COLO668 (cell line): ENCODE data around the gene PIK3R2.
"Not testable (repeated sequence)": the region's sequence is repeated elsewhere in the genome, so short reads cannot be mapped to it uniquely, and the experiment has no call there.

Source experiments
- DNase-seq: peaks from one replicate; lab custom pipeline; 2025; ENCODE audit not compliant: unreplicated experiment; lab: John Stamatoyannopoulos, UW

PIK3R2 gene

DNA sequence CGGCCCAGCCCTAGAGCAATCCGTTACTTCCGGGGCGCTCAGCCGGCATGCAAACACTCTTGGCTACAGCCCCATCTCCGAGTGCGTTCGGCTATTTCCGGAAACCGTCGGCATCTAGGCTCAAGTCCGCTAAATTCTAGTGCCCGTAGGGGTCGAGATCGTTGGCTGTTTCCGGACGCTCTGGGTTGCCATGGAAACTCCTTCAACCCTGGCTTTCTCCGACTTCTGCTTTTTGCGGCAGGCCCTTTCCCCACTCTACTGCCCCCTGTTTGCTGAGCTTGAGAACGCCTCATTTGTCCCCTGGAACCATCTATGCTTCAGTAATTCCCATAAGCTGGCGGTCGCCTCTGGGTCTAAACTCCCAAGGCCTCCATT is 534 bp upstream of the PIK3R2 start:
- DNase-seq: peak; percentile 96

DNA sequence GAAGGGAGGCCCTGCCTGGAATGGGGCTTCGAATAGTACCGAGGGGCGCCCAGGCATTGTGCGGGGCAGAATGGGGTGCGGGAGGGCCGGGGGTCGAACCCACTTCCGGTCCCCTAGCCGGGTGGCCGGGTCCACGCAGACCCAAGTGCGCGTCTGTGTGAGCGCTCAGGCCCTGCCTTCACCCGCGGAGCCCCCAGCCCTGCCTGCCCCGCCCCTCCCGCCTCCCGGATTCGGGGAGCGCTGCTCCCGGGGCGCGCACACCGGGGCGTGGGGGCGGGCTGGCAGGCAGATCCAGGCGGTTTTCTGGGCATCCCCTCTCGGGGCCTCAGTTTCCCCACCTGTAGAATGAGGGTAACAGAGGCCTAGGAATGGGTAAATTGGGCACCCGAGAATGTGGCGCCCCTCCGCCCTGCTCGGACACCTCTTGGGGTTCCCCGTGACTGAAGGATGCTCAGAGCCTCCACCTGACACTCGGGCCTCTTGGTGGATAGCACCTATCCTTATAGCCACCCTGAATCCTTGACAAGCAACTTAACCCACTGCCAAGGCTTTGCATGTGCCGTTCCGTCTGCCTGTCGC is 682 bp downstream of the PIK3R2 start:
- peak; percentile 37 for DNase-seq

DNA sequence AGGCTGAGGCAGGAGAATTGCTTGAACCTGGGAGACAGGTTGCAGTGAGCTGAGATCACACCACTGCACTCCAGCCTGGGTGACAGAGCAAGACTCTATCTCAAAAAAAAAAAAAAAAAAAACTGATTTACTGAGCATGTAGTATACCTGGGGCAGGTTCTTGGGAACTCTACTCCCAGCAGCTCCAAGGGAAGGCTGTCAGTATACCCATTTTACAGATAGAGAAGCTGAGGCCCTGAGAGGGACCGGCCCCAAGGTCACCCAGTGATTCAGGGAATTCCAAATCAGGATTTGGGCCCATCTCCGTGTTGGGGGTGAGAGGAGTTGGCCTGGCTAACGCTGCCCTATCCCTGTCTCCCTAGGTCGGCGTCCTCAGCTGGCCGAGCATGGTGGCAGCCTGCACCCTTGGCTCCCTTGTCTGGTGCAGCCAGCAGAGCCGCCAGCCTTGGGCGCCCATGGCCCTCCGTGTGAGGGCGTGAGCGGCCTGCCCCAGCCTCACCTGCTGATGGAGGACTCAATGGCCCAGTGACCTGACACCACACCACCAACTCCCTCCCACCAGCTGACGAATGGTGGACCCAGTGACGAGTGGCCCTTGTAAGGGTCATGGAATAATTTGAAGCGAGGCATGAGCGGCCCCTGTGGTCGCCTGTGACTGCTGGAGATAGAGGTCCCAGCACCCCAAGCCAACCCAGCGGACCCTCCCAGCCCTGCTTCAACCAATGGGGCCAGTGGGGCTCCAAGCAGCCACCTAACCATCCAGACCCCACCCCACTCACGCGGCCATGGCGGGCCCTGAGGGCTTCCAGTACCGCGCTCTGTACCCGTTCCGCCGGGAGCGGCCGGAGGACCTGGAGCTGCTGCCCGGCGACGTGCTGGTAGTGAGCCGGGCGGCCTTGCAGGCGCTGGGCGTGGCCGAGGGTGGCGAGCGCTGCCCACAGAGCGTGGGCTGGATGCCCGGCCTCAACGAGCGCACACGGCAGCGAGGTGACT is 2.4 kb downstream of the PIK3R2 start:
- DNase-seq: no peak

DNA sequence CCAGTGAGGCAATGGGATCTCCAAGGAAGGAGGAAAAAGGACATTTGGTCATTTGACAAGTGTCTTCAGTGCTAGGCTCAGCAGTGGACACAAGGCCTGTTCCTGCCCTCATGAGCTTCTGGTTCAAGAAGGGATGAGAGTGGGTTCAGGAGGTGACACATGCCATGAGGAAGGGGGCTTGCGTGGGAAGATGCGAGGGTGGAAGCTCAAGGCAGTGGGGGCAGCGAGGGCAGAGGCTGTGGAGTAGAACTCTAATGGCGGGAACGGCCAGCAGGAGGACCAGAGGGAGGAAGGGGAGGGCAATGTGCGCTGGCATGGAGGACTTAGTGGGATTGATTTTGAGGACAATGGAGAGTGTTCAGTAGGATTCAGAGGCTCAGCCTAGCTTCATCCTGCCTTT is 3.3 kb downstream of the PIK3R2 start:
- no peak for DNase-seq

DNA sequence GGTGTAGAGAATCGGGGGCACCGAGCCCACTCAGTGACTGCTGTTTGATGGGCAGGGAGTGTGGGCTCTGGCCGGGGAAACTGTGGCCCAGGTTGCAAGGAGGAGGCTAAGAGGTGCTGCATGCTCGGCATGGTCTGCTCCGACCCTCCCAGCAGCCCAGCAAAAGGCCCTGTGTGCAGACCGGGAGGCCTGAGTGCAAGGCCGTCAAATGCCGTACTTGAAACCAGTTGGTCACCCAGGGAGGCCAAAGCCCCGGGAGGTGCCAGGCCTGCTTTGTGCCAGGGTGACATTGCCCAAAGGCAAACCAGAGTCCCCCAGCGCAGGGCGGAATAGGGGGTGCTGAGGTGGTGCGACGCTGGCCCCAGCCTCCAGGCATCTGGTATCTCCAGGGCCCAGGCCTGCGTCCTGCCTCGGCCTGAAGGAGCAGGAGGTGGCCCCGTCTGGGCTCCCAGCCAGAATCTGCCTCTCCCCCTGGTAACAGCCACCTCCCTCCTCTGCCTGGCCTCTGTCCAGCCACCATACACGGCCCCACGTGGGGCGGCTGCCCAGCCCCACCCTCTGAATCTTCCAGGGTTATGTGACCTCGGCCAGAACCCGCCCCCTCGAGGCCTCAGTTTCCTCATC is 4.0 kb downstream of the PIK3R2 start:
- DNase-seq: peak; percentile 91

DNA sequence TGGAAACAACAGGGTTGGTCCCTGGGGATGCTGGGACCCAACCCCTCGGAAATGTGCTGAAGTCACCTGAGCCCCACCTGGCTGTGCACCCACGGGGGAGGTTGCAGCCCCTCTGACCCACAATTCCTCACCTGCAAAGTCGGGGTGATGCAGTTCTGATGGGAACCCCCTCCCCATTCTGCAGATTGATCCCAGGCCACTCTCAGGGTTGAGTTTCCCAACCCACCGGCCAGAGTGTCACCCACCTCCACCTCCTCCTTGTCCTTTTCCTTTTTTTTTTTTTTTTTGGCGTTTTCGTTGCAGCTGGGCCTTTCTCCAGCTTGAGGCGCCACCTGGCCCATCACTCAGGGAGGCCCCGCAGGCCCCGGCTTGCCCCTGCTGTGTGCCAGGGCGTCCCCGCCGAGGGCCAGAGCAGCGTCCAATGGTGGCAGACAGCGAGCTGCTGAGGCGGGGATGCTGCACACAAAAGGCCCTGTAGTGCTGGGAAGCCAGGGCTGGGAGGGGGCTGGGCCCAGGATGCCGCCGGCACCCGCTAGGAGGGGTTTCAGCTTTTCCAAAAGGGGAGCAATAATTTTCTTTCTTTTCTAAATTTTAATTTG is 4.6 kb downstream of the PIK3R2 start:
- DNase-seq: peak; percentile 79

DNA sequence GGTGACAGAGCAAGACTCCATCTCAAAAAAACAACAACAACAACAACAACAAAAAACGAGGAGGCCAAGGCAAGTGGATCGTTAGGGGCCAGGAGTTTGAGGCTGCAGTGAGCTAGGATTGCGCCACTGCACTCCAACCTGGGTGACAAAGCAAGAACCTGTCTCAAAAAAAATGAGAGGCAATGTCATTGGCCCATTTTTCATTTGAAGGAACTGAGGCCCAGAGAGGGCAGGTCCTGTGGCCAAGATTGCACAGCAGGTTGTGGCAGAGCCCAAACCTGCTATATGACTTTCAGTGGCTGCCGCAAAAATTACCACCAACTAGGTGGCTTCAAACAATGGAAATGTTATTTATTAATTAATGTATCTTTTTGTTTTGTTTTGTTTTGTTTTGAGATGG is 5.5 kb downstream of the PIK3R2 start:
- DNase-seq: no peak

DNA sequence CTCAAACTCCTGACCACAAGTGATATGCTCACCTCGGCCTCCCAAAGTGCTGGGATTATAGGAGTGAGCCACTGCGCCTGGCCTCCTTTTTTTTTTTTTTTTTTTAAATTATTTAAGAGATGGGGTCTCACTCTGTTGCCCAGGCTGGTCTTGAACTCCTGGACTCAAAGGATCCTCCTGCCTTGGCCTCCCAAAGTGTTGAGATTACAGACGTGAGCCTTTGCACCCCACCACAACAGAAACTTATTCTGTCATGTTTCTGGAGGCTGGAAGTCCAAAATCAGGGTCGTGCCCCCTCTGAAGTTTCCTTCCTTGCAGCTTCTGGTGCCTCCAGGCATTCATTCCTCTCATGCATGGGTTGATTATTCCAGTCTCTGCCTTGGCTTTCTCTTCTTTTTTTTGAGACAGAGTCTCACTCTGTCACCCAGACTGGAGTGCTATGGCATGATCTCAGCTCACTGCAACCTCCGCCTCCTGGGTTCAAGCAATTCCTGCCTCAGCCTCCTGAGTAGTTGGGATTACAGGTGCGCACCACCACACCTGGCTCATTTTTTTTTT is 6.2 kb downstream of the PIK3R2 start:
- not testable (repeated sequence) for DNase-seq

DNA sequence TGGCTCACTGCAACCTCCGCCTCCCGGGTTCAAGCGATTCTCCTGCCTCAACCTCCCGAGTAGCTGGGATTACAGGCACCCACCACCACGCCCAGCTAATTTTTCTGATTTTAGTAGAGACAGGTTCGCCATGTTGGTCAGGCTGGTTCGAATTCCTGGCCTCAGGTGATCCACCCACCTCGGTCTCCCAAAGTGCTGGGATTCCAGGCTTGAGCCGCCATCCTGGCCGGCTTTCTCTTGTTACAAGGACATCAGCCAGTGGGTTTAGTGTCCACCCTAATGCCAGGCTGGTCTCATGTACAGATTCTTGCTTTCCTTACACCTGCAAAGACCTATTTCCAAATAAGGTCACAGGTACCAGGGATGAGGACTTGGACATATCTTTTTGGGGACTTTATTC is 6.8 kb downstream of the PIK3R2 start:
- no peak for DNase-seq

DNA sequence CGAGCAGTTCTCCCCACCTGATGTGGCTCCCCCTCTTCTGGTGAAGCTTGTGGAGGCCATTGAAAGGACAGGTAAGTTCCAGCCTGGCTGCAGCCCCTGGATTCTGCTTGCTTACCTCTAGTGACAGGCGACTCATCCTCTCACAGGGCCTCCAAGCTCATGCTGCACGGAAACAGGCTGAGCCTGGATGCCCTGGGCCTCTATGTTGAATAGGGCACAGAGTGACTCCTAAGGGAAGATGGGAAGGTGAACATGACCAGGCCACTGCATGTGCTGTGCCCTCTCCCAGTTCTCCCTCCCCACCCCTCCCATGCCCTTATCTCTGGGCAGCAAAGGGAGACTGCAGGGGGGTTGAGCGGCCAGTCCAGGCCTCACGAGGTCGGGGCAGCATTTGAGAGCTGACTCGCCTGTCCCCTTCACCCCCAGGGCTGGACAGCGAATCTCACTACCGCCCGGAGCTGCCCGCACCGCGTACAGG is 7.6 kb downstream of the PIK3R2 start:
- DNase-seq: no peak

DNA sequence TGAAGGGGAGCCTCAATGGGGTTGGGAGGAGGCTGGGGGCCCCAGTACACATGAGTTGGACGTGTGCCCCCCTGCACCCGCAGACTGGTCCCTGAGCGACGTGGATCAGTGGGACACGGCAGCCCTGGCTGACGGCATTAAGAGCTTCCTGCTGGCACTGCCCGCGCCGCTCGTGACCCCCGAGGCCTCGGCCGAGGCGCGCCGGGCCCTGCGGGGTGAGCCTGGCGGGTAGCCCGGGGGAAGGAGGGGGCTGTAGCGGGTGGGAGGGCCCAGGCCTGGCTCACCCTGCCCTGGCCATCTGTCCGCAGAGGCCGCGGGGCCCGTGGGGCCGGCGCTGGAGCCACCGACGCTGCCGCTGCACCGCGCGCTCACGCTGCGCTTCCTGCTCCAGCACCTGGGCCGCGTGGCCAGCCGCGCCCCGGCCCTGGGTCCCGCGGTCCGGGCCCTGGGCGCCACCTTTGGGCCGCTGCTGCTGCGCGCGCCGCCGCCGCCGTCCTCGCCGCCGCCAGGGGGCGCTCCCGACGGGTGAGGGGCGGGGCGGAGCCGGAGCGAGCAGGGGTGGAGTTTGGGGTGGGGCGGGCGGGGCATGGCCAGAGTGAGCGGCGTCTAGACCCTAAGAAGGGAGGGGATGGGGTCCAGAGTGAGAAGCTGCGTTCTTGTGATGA is 8.1 kb downstream of the PIK3R2 start:
- DNase-seq: peak; percentile 88

DNA sequence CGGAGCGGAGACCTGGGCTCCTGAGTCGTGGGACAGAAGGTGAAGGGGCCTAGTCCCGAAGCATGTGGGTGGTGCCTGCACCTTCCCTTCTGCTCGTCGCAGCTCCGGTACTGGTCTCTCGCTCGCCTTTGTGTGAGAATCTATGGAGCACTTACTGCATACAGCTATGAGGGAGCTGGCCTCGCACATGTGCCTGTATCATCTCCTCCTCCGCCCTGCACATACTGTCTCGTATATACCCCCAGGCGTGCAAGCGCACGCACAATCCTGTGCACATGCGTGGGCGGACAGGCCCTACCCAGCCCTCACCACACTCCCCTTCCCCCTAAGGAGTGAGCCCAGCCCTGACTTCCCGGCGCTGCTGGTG is 8.7 kb downstream of the PIK3R2 start:
- DNase-seq: no peak

DNA sequence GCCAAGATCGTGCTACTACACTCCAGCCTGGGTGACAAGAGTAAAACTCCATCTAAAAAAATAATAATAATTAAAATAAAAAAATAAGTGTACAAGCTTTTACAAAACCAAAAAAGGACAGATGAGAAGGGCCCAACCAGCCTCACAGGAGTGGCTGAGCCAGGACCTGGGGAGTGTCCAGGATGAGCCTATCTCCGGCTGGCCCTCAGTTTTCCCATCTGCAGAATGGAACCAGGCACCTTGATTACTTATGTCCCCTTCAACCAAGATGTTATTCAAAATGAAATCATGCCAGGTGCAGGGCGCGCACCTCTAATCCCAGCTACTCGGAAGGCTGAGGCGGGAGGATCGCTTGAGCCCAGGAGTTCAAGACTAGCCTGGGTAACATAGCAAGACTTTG is 11.1 kb downstream of the PIK3R2 start:
- DNase-seq: no peak

DNA sequence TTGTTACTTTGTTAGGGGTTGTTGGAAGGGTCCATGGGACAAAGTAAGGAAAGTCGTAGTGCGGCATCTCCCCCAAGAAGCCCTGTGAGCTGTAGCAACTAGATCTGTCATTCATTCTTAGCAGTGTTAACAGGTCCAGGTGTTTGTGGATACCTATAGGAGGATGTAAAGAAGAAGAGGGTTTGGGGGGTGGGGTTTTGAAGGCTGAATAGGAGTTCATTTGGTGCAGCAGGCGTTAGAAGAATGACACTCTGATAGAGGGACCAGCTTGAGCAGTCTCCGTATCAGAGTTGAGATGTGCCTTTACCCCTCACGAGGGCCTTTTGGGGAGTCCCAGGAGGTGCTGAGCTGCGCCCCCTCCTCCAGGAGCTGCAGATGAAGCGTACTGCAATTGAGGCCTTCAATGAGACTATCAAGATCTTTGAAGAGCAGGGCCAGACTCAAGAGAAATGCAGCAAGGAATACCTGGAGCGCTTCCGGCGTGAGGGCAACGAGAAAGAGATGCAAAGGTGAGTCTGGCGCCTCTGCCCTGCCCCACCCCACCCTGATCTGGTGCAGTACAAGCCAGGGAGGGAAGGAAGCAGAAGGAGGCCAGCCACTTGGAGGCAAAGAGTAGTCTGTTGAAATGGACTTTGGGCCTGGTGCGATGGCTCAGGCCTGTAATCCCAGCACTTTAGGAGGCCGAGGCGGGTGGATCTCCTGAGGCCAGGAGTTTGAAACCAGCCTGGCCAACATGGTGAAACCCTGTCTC is 13.0 kb downstream of the PIK3R2 start:
- DNase-seq: no peak

DNA sequence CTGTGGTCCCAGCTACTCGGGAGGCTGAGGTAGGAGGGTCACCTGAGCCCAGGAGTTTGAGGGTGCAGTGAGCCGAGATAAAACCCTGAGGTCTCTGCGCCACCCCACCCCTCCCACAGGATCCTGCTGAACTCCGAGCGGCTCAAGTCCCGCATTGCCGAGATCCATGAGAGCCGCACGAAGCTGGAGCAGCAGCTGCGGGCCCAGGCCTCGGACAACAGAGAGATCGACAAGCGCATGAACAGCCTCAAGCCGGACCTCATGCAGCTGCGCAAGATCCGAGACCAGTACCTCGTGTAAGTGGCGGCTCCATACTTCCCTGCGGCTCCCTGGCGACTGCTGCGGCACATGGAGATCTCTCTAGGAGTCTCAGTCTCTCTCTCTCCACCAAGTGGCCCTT is 14.0 kb downstream of the PIK3R2 start:
- no peak for DNase-seq

DNA sequence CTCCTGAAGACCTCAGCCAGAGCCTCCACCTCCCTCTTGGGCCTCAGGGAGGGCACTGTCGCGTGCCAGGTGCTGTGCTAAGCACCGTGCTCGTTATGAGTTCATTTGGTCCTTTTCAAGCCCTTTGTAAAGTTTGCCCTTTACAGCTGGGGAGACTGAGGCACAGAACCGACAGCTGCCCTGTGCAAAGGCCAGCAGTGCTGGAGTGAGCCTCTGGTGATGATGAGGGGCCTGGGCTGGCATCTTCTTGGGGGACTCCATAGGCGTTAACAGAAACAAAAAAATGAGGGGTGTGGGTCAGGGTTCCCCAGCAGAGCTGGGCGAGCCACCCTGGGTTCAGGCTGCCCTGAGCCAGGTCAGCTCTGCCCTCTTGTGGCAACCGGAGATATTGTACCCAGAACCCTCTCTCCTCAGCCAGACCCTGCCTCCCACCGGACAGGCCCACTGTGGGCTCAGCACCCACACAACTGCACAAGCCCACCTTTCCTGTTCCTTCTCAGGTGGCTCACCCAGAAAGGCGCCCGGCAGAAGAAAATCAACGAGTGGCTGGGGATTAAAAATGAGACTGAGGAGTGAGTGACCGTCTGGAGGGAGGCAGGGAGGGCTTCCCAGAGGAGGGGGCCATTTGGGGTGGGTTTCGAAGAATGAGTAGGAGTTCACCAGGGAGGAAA is 15.1 kb downstream of the PIK3R2 start:
- DNase-seq: peak; percentile 42

DNA sequence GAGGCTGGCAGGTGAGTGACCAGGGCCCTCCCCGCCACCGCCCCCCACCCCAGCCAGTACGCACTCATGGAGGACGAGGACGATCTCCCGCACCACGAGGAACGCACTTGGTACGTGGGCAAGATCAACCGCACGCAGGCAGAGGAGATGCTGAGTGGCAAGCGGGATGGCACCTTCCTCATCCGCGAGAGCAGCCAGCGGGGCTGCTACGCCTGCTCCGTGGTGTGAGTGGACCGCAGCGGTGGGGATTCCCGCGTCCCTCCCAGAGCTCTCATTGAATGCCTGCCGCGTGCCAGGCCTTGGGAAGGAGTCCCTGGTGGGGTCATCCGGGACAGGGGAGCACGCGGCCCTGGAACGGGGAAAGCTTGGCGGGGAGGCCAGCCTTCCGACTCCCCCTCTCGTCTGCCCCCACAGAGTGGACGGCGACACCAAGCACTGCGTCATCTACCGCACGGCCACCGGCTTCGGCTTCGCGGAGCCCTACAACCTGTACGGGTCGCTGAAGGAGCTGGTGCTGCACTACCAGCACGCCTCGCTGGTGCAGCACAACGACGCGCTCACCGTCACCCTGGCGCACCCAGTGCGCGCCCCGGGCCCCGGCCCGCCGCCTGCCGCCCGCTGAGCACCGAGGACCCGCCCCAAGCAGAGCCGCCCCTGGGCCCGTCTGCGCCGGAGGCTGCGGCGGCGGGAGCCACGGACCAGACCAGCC is 15.9 kb downstream of the PIK3R2 start:
- DNase-seq: no peak

DNA sequence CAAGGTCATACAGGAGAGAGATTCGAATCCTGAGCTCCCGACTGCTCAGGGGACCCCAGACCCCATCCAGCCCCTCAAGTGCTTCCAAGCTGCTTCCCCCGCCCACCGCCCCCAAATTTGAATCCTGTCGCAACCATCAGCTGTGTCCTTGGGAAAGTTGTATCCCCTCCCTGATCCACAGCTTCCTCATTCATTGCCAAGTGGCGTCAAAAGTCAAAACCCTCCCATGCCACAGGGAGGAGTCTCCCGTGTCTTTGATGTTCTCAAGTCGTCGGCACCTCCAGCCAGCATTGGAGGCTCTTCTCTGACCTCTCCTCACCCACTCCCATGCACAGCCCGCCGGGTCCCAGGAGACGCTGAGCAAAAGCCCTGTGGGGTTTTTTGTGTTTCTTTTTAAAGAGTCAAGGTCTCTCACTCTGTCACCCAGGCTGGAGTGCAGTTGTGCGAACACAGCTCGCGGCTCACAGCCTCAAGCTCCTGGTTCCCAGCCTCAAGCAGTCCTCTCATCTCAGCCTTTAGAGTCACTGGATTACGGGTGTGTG is 17.8 kb downstream of the PIK3R2 start:
- DNase-seq: no peak
